T-helper 17 cell (primary cell): ENCODE measurements around the gene RNLS. TPM values are rescaled to one million over a fixed set of nuclear protein-coding genes. Genes with fewer than 3 reads are reported as not detected.
"Not testable (repeated sequence)": the region's sequence is repeated elsewhere in the genome, so short reads cannot be mapped to it uniquely, and the experiment has no call there.

ENCODE experiments used
- ATAC-seq: fragments of 150-1000 bp; cut with Tn5 transposase; 2 replicates; pipeline ENCODE4 v1.10.0; 2021; ENCODE audit warnings: mild to moderate bottlenecking, moderate library complexity
- DNase-seq, 3 donors: peaks; one replicate each; pipeline versions ENCODE4 v3.0.0 to v3.0.0-alpha.2; 2020 to 2021
- H3K9me3 ChIP-seq: one replicate; pipeline ENCODE4 v1.7.0; 2013; ENCODE audit warnings: low read length, mild to moderate bottlenecking; ENCODE audit not compliant: control insufficient read depth, poor library complexity, severe bottlenecking
- H3K27ac Mint-ChIP-seq: one replicate; pipeline ENCODE4 v1.8.0; 2022; ENCODE audit warnings: mild to moderate bottlenecking, moderate library complexity, mixed read lengths
- H3K27me3 Mint-ChIP-seq: one replicate; pipeline ENCODE4 v1.8.0; 2022; ENCODE audit warnings: mixed read lengths
- H3K36me3 Mint-ChIP-seq: one replicate; pipeline ENCODE4 v1.8.0; 2022; ENCODE audit warnings: low read depth, mixed read lengths
- H3K4me1 Mint-ChIP-seq: one replicate; pipeline ENCODE4 v1.8.0; 2022; ENCODE audit warnings: mild to moderate bottlenecking, mixed read lengths
- H3K4me3 Mint-ChIP-seq: one replicate; pipeline ENCODE4 v1.8.0; 2022; ENCODE audit warnings: mild to moderate bottlenecking, moderate library complexity, mixed read lengths
- total RNA-seq, 4 donors: library from RNA in 2 of 4; stranded (reverse) in 2 of 4; gene quantifications; one replicate each; pipeline ENCODE4 v1.2.3 and lab custom pipeline; 2022 to 2026

The RNLS gene
- total RNA-seq, 2 donors from 2014 or later: 1.8 to 4.6 TPM

DNA sequence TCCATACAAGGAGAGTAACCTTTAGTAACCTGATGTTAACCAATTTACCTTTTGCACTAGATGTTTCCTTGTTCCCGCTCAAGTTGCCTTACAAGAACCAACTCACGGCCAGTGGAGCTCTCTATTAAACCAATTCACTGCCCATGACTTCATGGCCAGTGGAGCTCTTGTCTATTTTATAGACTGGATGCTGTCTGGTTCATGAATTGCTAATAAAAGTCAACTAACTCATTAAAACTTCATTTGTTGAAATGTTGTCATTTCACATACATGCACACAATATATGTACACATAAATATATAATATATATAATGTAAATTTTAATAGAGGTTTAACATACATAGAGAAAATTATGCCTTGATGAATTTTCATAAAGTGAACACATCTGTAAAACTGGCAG, 216.3 kb downstream of the RNLS start:
- Mint-ChIP-seq H3K4me3 (no peak overlapping the region), H3K4me1 (peaks cover 4% of the 10 kb centered on the region), H3K36me3 (peaks cover 2% of the 10 kb centered on the region), H3K27me3 (no peaks in the 10 kb centered on the region), H3K27ac (no peak overlapping the region)
- no peak for ATAC-seq
- DNase-seq: no peak
- H3K9me3 ChIP-seq: no peaks in the 10 kb centered on the region

- peaks cover 4% of the 10 kb centered on the region for H3K4me1 Mint-ChIP-seq
- no peak overlapping the region for H3K27ac Mint-ChIP-seq
- ATAC-seq: no peak
- no peaks in the 10 kb centered on the region for H3K27me3 Mint-ChIP-seq
- H3K36me3 Mint-ChIP-seq: peaks cover 4% of the 10 kb centered on the region
- no peaks in the 10 kb centered on the region for H3K9me3 ChIP-seq
- no peak overlapping the region for H3K4me3 Mint-ChIP-seq
- DNase-seq: no peak
Measured at GRCh38 chr10:88361995-88362807, 220.9 kb downstream of the RNLS start.

DNA sequence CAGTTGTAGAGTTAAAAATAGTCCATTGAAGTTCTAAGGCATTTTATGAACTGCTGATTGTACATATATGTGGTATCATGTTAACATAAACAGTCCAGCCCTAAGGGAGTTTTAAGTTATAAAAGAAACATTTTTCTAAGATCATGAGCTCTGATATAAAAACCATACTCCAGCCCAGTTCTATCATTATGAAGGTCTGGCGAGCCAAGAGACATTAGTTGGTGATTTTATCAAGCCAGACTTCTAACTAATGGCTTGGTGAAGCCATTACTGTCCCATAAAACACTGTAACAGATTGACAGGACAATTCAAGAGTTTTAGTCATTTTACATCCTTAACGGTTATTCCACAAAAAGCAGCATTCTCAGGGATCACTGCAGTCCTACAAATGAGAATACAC, 221.6 kb downstream of the RNLS start:
- Mint-ChIP-seq H3K36me3 (peaks cover 4% of the 10 kb centered on the region), H3K27me3 (no peaks in the 10 kb centered on the region), H3K4me1 (peaks cover 4% of the 10 kb centered on the region), H3K27ac (no peak overlapping the region), H3K4me3 (no peak overlapping the region)
- ATAC-seq (no peak), DNase-seq (no peak)
- H3K9me3 ChIP-seq: no peaks in the 10 kb centered on the region

DNA sequence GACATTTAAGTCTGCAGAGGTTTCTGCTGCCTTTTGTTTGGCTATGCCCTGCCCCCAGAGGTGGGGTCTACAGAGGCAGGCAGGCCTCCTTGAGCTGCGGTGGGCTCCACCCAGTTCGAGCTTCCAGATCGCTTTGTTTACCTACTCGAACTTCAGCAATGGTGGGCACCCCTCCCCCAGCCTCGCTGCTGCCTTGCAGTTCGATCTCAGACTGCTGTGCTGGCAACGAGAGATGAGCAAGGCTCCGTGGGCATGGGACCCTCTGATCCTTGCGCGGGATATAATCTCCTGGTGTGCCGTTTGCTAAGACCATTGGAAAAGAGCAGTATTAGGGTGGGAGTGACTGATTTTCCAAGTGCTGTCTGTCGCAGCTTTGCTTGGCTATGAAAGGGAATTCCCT, 227.4 kb downstream of the RNLS start:
- not testable (repeated sequence) for H3K4me1 Mint-ChIP-seq, H3K36me3 Mint-ChIP-seq, H3K27me3 Mint-ChIP-seq, H3K4me3 Mint-ChIP-seq, DNase-seq, ATAC-seq, H3K27ac Mint-ChIP-seq, H3K9me3 ChIP-seq

- H3K27me3 Mint-ChIP-seq: no peaks in the 10 kb centered on the region
- DNase-seq (no peak), ATAC-seq (no peak)
- no peak overlapping the region for H3K27ac Mint-ChIP-seq
- no peaks in the 10 kb centered on the region for H3K36me3 Mint-ChIP-seq
- H3K4me1 Mint-ChIP-seq: peaks cover 3% of the 10 kb centered on the region
- H3K9me3 ChIP-seq: no peaks in the 10 kb centered on the region
- H3K4me3 Mint-ChIP-seq: no peak overlapping the region
Measured at GRCh38 chr10:88347597-88348304, 235.4 kb downstream of the RNLS start.

- no peaks in the 10 kb centered on the region for H3K9me3 ChIP-seq
- H3K27ac Mint-ChIP-seq: no peak overlapping the region
- peaks cover 3% of the 10 kb centered on the region for H3K4me1 Mint-ChIP-seq
- DNase-seq: no peak
- H3K36me3 Mint-ChIP-seq: no peaks in the 10 kb centered on the region
- H3K4me3 Mint-ChIP-seq: no peak overlapping the region
- H3K27me3 Mint-ChIP-seq: no peaks in the 10 kb centered on the region
- no peak for ATAC-seq
Measured at GRCh38 chr10:88347022-88347421, 236.1 kb downstream of the RNLS start.

GRCh38 chr10:88346144-88346977, 236.8 kb downstream of the RNLS start:
- ATAC-seq (no peak), DNase-seq (no peak)
- Mint-ChIP-seq H3K36me3 (no peaks in the 10 kb centered on the region), H3K27me3 (no peaks in the 10 kb centered on the region), H3K27ac (no peak overlapping the region), H3K4me3 (no peak overlapping the region), H3K4me1 (peaks cover 3% of the 10 kb centered on the region)
- H3K9me3 ChIP-seq: no peaks in the 10 kb centered on the region

GRCh38 chr10:88343761-88344484, 239.2 kb downstream of the RNLS start:
- Mint-ChIP-seq H3K27ac (no peak overlapping the region), H3K4me3 (no peak overlapping the region), H3K4me1 (peaks cover 3% of the 10 kb centered on the region), H3K36me3 (no peaks in the 10 kb centered on the region), H3K27me3 (no peaks in the 10 kb centered on the region)
- no peaks in the 10 kb centered on the region for H3K9me3 ChIP-seq
- DNase-seq (no peak), ATAC-seq (no peak)

DNA sequence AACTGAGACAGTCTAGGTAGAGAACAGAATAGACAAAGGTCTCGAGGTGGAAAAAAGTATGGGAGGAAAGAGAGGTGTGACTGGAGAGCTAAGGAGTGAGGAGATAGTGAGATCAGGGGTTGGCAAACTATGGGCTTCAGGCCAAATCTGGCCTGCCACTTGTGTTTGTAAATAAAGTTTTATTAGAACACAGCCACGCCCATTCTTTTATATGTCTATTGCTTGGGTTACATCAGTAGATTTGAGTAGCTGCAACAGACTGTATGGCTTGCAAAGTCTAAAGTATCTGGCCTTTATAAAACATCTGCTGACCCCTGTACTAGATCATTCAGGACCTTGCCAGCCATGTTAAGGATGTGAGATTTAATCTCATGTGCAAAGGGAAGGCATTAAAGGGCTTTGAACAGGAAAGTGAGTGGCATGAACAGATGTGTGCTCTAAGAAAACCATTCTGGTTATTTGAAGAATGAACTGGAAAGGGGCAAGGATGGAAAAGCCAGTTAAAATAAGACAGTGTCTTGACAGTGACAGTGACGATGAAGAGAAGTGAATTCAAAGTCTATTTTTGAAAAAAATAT, 240.3 kb downstream of the RNLS start:
- H3K27ac Mint-ChIP-seq: no peak overlapping the region
- H3K36me3 Mint-ChIP-seq: no peaks in the 10 kb centered on the region
- H3K4me1 Mint-ChIP-seq: no peaks in the 10 kb centered on the region
- no peak overlapping the region for H3K4me3 Mint-ChIP-seq
- ATAC-seq (no peak), DNase-seq (no peak)
- H3K9me3 ChIP-seq: no peaks in the 10 kb centered on the region
- no peaks in the 10 kb centered on the region for H3K27me3 Mint-ChIP-seq

DNA sequence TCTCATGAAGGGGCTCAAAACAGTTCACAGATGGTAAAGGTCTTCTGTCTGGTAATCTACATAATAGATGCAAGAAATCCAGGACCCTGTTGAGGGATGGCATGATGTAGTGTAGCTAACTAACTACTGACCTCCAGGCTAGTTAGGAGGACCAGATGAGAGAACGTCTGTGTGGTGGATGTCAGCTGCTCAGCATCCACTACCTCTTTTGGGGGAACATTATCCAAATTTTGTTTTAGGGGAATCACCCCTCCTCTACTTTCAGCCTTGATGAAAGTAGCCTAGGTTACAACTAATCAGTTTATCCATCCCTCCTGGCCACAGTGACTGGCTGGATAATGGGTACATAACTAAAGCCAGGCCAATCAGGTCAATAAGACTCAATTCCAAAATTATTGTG, 246.0 kb downstream of the RNLS start:
- Mint-ChIP-seq H3K27me3 (no peaks in the 10 kb centered on the region), H3K36me3 (no peaks in the 10 kb centered on the region), H3K4me1 (peaks cover 3% of the 10 kb centered on the region), H3K27ac (no peak overlapping the region), H3K4me3 (no peak overlapping the region)
- DNase-seq (no peak), ATAC-seq (no peak)
- no peaks in the 10 kb centered on the region for H3K9me3 ChIP-seq

- H3K9me3 ChIP-seq: no peaks in the 10 kb centered on the region
- H3K27ac Mint-ChIP-seq: no peak overlapping the region
- DNase-seq (no peak), ATAC-seq (no peak)
- no peaks in the 10 kb centered on the region for H3K27me3 Mint-ChIP-seq
- peaks cover 5% of the 10 kb centered on the region for H3K4me1 Mint-ChIP-seq
- H3K36me3 Mint-ChIP-seq: no peaks in the 10 kb centered on the region
- no peak overlapping the region for H3K4me3 Mint-ChIP-seq
Measured at GRCh38 chr10:88336334-88336733, 246.8 kb downstream of the RNLS start.

DNA sequence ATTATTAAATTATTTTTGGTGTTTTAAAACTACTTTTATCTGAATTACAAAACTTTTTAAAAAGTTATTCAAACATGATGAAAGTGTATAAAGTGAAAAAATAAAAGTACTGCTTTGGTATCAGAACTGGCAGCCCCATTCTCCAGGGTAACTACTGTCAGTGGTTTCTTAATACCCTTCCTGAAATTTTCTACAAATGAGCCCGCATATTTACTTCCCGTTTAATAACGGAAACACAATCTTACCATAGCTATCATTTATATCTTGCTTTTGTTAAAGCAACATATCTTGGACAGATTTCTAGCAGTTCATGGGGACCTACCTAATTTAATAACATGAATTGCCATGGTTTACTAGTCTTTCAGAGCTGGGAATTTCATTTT, 249.9 kb downstream of the RNLS start:
- H3K36me3 Mint-ChIP-seq: no peaks in the 10 kb centered on the region
- no peak overlapping the region for H3K27ac Mint-ChIP-seq
- DNase-seq: no peak
- peaks cover 5% of the 10 kb centered on the region for H3K4me1 Mint-ChIP-seq
- H3K27me3 Mint-ChIP-seq: no peaks in the 10 kb centered on the region
- H3K4me3 Mint-ChIP-seq: no peak overlapping the region
- H3K9me3 ChIP-seq: no peaks in the 10 kb centered on the region
- ATAC-seq: no peak
